Measurements from ENCODE around the gene OSBPL5. TPM values are rescaled to one million over a fixed set of nuclear protein-coding genes. Genes with fewer than 3 reads are reported as not detected.

Gene OSBPL5
- total and polyA plus RNA-seq, 9 of the 15 experiments (the other 6 are each of a cell fraction or from before 2014, with no cell fraction given) = 0.06 to 14.8 (median 3.2) TPM

DNA sequence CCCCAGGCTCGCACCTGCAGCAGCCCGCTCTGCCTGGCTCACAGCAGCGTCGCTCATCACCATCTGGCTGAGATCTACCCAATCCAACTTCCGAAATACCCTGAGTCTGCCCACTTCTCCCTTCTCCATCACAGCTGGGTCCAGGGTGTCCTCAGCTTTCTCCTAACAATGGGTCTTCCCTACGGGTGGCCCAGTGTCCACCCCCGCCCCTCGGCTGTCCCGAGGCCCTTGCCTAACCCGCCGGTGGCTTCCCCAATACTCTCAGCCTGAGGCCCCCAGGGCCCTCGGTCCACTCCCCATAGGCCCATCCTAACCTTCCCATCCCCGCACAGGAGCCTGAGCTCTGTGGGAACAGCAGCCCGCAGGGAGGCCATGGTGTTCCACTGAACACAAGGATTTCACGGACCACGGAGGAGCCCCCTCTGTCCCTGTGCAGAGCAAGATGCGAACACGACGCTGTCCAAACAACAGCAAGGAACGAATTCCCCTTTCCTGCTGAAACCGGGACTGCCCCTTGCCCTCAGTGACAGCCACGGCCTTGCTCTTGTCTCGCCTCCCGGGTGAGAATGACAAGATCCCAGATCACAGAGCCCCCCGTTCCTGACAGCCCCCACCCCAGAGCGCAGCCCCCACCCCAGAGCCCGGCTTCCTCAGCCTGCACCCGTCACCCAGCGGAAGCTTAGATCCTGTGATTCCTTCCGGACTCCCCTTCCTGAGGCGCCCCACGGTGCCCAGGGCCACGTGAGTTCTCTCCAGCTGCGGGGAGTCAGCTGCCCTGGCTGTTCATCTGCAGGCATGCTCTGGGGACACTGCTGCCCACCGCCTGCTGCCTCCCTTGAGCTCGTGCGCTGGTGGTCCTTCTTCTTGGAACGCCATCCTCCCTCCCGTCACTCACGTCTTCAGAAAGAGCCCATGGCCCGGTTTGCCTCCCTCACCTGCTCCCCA lies 59.0 kb downstream of the OSBPL5 start:
- CTCF ChIA-PET (ENCODE audit: low intra/inter-chr PET ratio) = no interaction called here
- H3K27ac ChIP-seq (ENCODE audit: extremely low read depth, low read depth, low read length) = no peak overlapping the region
- H3K9ac ChIP-seq (ENCODE audit: insufficient read depth in 1 of 2, low read depth in 2 of 2, low read length in 2 of 2) = no peak overlapping the region; a peak in 1 of 4 replicates
- no peak overlapping the region for H3K4me3 ChIP-seq
- intact Hi-C loops (cut with micrococcal nuclease) (no loop called here), in situ Hi-C loops (cut with MboI) (no loop called here)
- no peaks in the 10 kb centered on the region for H3K9me1 ChIP-seq (ENCODE audit: control insufficient read depth, insufficient read depth, low read length)
- H3K36me3 ChIP-seq (ENCODE audit: control insufficient read depth, insufficient read depth, low read length) = no peaks in the 10 kb centered on the region
- H3K4me2 ChIP-seq (ENCODE audit: insufficient read depth, low read length) = no peak overlapping the region
- WGBS (ENCODE audit: insufficient coverage, low coverage, missing lambda C conversion rate) = 66% methylated on average over 36 of the region's 41 CpGs
- H3K9me3 ChIP-seq (replicated peaks; ENCODE audit: control insufficient read depth, insufficient read depth, low read depth, low read length) = no peaks in the 10 kb centered on the region
- ATAC-seq (no peak), DNase-seq (ENCODE audit: extremely low read depth in 1 of 4, low spot score in 3 of 4) (no peak), FAIRE-seq (no peak)
- no peak overlapping the region for H2AFZ ChIP-seq (ENCODE audit: low read depth, low read length)
- H3K27me3 ChIP-seq (ENCODE audit: control insufficient read depth in 2 of 2, insufficient read depth in 2 of 2, low read length in 2 of 2) = no peaks in the 10 kb centered on the region
- POLR2A ChIA-PET = interaction anchor here (0.6 kb wide), 1 partner anchor 9 kb away, joined by 4 read pairs; no protein-coding TSS in a partner anchor
- no peaks in the 10 kb centered on the region; the same call in 1 of the 2 replicates for H4K20me1 ChIP-seq (replicated peaks; ENCODE audit: control insufficient read depth, insufficient read depth, low read length)
- no TSS peak for BruUV-seq (replicated peaks)
- TF ChIP-seq HDAC1 (IDR thresholded peaks at IDR 0.05) (no peak), POLR2G (IDR thresholded peaks at IDR 0.05; ENCODE audit: low read depth, low read length) (0 out of 2 replicates have a peak, but pooled peaks have one; percentile 11), SRF (CRISPR knock-in tag; IDR thresholded peaks at IDR 0.05) (no peak), EGR1 (conservative IDR thresholded peaks at IDR 0.05) (no peak)
- peaks cover 2 to 20% of the 10 kb centered on the region in 2 experiments; a peak in 4 of 5 replicates for H3K4me1 ChIP-seq (replicated peaks in 1 of 2; ENCODE audit: control insufficient read depth in 2 of 2, insufficient read depth in 2 of 2, low read length in 2 of 2)
- no peaks in the 10 kb centered on the region for H3K79me2 ChIP-seq (ENCODE audit: control insufficient read depth, insufficient read depth, low read length)
